ENCODE data around the gene SMIM8.
"Not testable (repeated sequence)": the region's sequence is repeated elsewhere in the genome, so short reads cannot be mapped to it uniquely, and the experiment has no call there.

SMIM8 gene

GRCh38 chr6:87322304-87323212 lies at the start of gene SMIM8:
TSS of gene SMIM8 (plus strand) at chr6:87322588. CDS start at chr6:87337032, 14,444 bp downstream.
- DNase-seq = peak; percentile 69 to 83

GRCh38 chr6:87274660-87275274 lies 47.6 kb upstream of the SMIM8 start:
- no peak for DNase-seq

GRCh38 chr6:87276624-87277023 lies 45.8 kb upstream of the SMIM8 start:
- no peak for DNase-seq

GRCh38 chr6:87277123-87277522 lies 45.3 kb upstream of the SMIM8 start:
- DNase-seq = peak; percentile 74 to 82

GRCh38 chr6:87279196-87279595 lies 43.2 kb upstream of the SMIM8 start:
- no peak for DNase-seq

- DNase-seq = no peak
Measured at GRCh38 chr6:87281426-87281825, 41.0 kb upstream of the SMIM8 start.

GRCh38 chr6:87282743-87283142 lies 39.6 kb upstream of the SMIM8 start:
- DNase-seq = no peak

- DNase-seq = no peak
Measured at GRCh38 chr6:87283461-87283860, 38.9 kb upstream of the SMIM8 start.

GRCh38 chr6:87287251-87287650 lies 35.1 kb upstream of the SMIM8 start:
- no peak for DNase-seq

- peak; percentile 84 to 91 for DNase-seq
Measured at GRCh38 chr6:87289571-87289970, 32.8 kb upstream of the SMIM8 start.

- DNase-seq = no peak
Measured at GRCh38 chr6:87291883-87292282, 30.5 kb upstream of the SMIM8 start.

- DNase-seq = no peak
Measured at GRCh38 chr6:87293526-87293925, 28.9 kb upstream of the SMIM8 start.

- DNase-seq = no peak
Measured at GRCh38 chr6:87297119-87297518, 25.3 kb upstream of the SMIM8 start.

GRCh38 chr6:87301277-87301676 lies 21.1 kb upstream of the SMIM8 start:
- not testable (repeated sequence) for DNase-seq

GRCh38 chr6:87308970-87309369 lies 13.4 kb upstream of the SMIM8 start:
- DNase-seq = no peak

GRCh38 chr6:87312860-87313259 lies 9.5 kb upstream of the SMIM8 start:
- DNase-seq = no peak

- DNase-seq = no peak
Measured at GRCh38 chr6:87315071-87315470, 7.3 kb upstream of the SMIM8 start.

- no peak for DNase-seq
Measured at GRCh38 chr6:87319271-87319987, 3.0 kb upstream of the SMIM8 start.

GRCh38 chr6:87323880-87324279 lies 1.5 kb downstream of the SMIM8 start:
- DNase-seq = not testable (repeated sequence)

GRCh38 chr6:87330961-87331360 lies 8.6 kb downstream of the SMIM8 start:
- no peak for DNase-seq

GRCh38 chr6:87333033-87333432 lies 10.6 kb downstream of the SMIM8 start:
- no peak for DNase-seq

GRCh38 chr6:87333591-87334181 lies 11.3 kb downstream of the SMIM8 start:
- peak in 1 of 2 experiments; percentile 18 for DNase-seq

GRCh38 chr6:87334683-87335082 lies 12.3 kb downstream of the SMIM8 start:
- no peak for DNase-seq

Measured in AML-193 (cell line).